HEK293 (cell line): Measurements from ENCODE around the gene CARS1.

Experiments
- CTCF ChIA-PET: fragments of 350-600 bp; formaldehyde crosslinking; extraction: SDS; loops from one replicate; lab custom pipeline; 2021; ENCODE audit warnings: antibody characterized with exemption; lab: Yijun Ruan, JAX
- POLR2A ChIA-PET: fragments of 300-600 bp; formaldehyde crosslinking; extraction: SDS; loops from one replicate; lab custom pipeline; 2020; ENCODE audit warnings: antibody characterized with exemption, inconsistent platforms; lab: Yijun Ruan, JAX
- H3K27ac ChIP-seq: fragments of 200-500 bp; sonication (Bioruptor generic); 2 replicates; pipeline ENCODE4 v1.5.1; 2014; ENCODE audit warnings: low read depth, low read length, control low read depth, inconsistent platforms; ENCODE audit errors: extremely low read depth
- H3K36me3 ChIP-seq, 2 experiments: fragments of 200-500 bp in 1 of 2; sonication (Bioruptor generic) in 1 of 2; 1 replicate in 1 of 2; 2 replicates in 1 of 2; pipeline ENCODE4 v1.5.1; 2014 to 2017; ENCODE audit warnings: inconsistent platforms in 2 of 2, low read length in 2 of 2; ENCODE audit not compliant: control insufficient read depth in 2 of 2, insufficient read depth in 1 of 2
- H3K4me1 ChIP-seq: fragments of 200-500 bp; sonication (Bioruptor generic); 2 replicates; pipeline ENCODE4 v1.5.1; 2014; ENCODE audit warnings: mild to moderate bottlenecking, low read length, inconsistent platforms; ENCODE audit not compliant: control insufficient read depth, insufficient read depth
- H3K4me3 ChIP-seq: 2 replicates; pipeline ENCODE4 v1.5.1; 2011; ENCODE audit warnings: low read depth, mild to moderate bottlenecking, control low read depth, low read length, moderate library complexity
- H3K9me3 ChIP-seq: fragments of 200-500 bp; sonication (Bioruptor generic); 2 replicates; pipeline ENCODE4 v1.5.1; 2014; ENCODE audit warnings: low read depth, low read length, inconsistent platforms; ENCODE audit not compliant: control insufficient read depth, insufficient read depth
- GLI4 ChIP-seq: fragments of 450-650 bp; formaldehyde crosslinking; IDR thresholded peaks from 2 replicates; pipeline ENCODE4 v1.5.1; 2016; ENCODE audit warnings: missing biosample characterization, missing genetic modification characterization
- OSR2 ChIP-seq: fragments of 450-650 bp; formaldehyde crosslinking; IDR thresholded peaks from 2 replicates; pipeline ENCODE4 v1.5.1; 2016; ENCODE audit warnings: missing biosample characterization, missing genetic modification characterization
- SETDB1 ChIP-seq: IDR thresholded peaks from one replicate; pipeline ENCODE4 v1.6.1; 2017; ENCODE audit warnings: mild to moderate bottlenecking, low read length, moderate library complexity, mixed read lengths; ENCODE audit not compliant: insufficient read length
- ZFHX2 ChIP-seq: fragments of 450-650 bp; formaldehyde crosslinking; conservative IDR thresholded peaks from 2 replicates; pipeline ENCODE4 v1.5.1; 2016; ENCODE audit warnings: missing biosample characterization, missing genetic modification characterization
- ZFP37 ChIP-seq: fragments of 450-650 bp; formaldehyde crosslinking; IDR thresholded peaks from 2 replicates; pipeline ENCODE4 v1.5.1; 2016; ENCODE audit warnings: missing biosample characterization, missing genetic modification characterization
- ZFP69B ChIP-seq: fragments of 450-650 bp; formaldehyde crosslinking; IDR thresholded peaks from 2 replicates; pipeline ENCODE4 v1.5.1; 2016; ENCODE audit warnings: missing biosample characterization, missing genetic modification characterization
- ZIC2 ChIP-seq: fragments of 450-650 bp; formaldehyde crosslinking; IDR thresholded peaks from 2 replicates; pipeline ENCODE4 v1.5.1; 2016; ENCODE audit warnings: missing biosample characterization, missing genetic modification characterization
- ZNF146 ChIP-seq: fragments of 450-650 bp; formaldehyde crosslinking; IDR thresholded peaks from 2 replicates; pipeline ENCODE4 v1.5.1; 2016; ENCODE audit warnings: missing biosample characterization, missing genetic modification characterization
- ZNF157 ChIP-seq: fragments of 450-650 bp; formaldehyde crosslinking; IDR thresholded peaks from 2 replicates; pipeline ENCODE4 v1.5.1; 2016; ENCODE audit warnings: missing biosample characterization, missing genetic modification characterization
- ZNF202 ChIP-seq: fragments of 450-650 bp; formaldehyde crosslinking; IDR thresholded peaks from 2 replicates; pipeline ENCODE4 v1.5.1; 2016; ENCODE audit warnings: missing biosample characterization, missing genetic modification characterization, borderline replicate concordance
- ZNF266 ChIP-seq: fragments of 450-650 bp; formaldehyde crosslinking; IDR thresholded peaks from 2 replicates; pipeline ENCODE4 v1.5.1; 2016; ENCODE audit warnings: missing biosample characterization, missing genetic modification characterization, low read depth
- ZNF37A ChIP-seq: fragments of 450-650 bp; IDR thresholded peaks from 2 replicates; pipeline ENCODE4 v1.5.1; 2018; ENCODE audit warnings: missing biosample characterization, missing genetic modification characterization
- ZNF426 ChIP-seq: fragments of 450-650 bp; formaldehyde crosslinking; IDR thresholded peaks from 2 replicates; pipeline ENCODE4 v1.5.1; 2017; ENCODE audit warnings: missing biosample characterization, missing genetic modification characterization, mild to moderate bottlenecking, inconsistent platforms, moderate library complexity
- ZNF514 ChIP-seq: fragments of 450-650 bp; formaldehyde crosslinking; IDR thresholded peaks from 2 replicates; pipeline ENCODE4 v1.5.1; 2016; ENCODE audit warnings: missing biosample characterization, missing genetic modification characterization
- ZNF530 ChIP-seq: fragments of 450-650 bp; formaldehyde crosslinking; IDR thresholded peaks from 2 replicates; pipeline ENCODE4 v1.5.1; 2016; ENCODE audit warnings: low read depth, missing biosample characterization, missing genetic modification characterization
- ZNF548 ChIP-seq: fragments of 450-650 bp; formaldehyde crosslinking; IDR thresholded peaks from 2 replicates; pipeline ENCODE4 v1.5.1; 2016; ENCODE audit warnings: missing biosample characterization, missing genetic modification characterization
- ZNF600 ChIP-seq: fragments of 450-650 bp; formaldehyde crosslinking; IDR thresholded peaks from 2 replicates; pipeline ENCODE4 v1.5.1; 2016; ENCODE audit warnings: missing biosample characterization, missing genetic modification characterization
- ZNF701 ChIP-seq: fragments of 450-650 bp; formaldehyde crosslinking; IDR thresholded peaks from 2 replicates; pipeline ENCODE4 v1.5.1; 2016; ENCODE audit warnings: missing biosample characterization, missing genetic modification characterization
- ZNF777 ChIP-seq: fragments of 450-650 bp; formaldehyde crosslinking; IDR thresholded peaks from 2 replicates; pipeline ENCODE4 v1.5.1; 2017; ENCODE audit warnings: missing biosample characterization, missing genetic modification characterization, borderline replicate concordance
- ZNF785 ChIP-seq: fragments of 450-650 bp; formaldehyde crosslinking; IDR thresholded peaks from 2 replicates; pipeline ENCODE4 v1.5.1; 2016; ENCODE audit warnings: missing biosample characterization, missing genetic modification characterization
- TF ChIP-seq, protein P1 (sequence below): fragments of 450-650 bp; formaldehyde crosslinking; IDR thresholded peaks from 2 replicates; pipeline ENCODE4 v1.5.1; 2016; ENCODE audit warnings: missing biosample characterization, missing genetic modification characterization
- TF ChIP-seq, protein P2 (sequence below): fragments of 450-650 bp; formaldehyde crosslinking; IDR thresholded peaks from 2 replicates; pipeline ENCODE4; 2016; ENCODE audit warnings: missing biosample characterization, missing genetic modification characterization
- TF ChIP-seq, protein P3 (sequence below): fragments of 450-650 bp; formaldehyde crosslinking; IDR thresholded peaks from 2 replicates; pipeline ENCODE4 v1.5.1; 2016; ENCODE audit warnings: missing biosample characterization, missing genetic modification characterization
- TF ChIP-seq, protein P4 (sequence below): fragments of 450-650 bp; formaldehyde crosslinking; IDR thresholded peaks from 2 replicates; pipeline ENCODE4 v1.5.1; 2016; ENCODE audit warnings: missing biosample characterization, missing genetic modification characterization
- TF ChIP-seq, protein P5 (sequence below): fragments of 450-650 bp; formaldehyde crosslinking; optimal IDR thresholded peaks from 2 replicates; pipeline ENCODE3; 2016; ENCODE audit warnings: missing biosample characterization, mild to moderate bottlenecking, missing genetic modification characterization

Gene CARS1

DNA sequence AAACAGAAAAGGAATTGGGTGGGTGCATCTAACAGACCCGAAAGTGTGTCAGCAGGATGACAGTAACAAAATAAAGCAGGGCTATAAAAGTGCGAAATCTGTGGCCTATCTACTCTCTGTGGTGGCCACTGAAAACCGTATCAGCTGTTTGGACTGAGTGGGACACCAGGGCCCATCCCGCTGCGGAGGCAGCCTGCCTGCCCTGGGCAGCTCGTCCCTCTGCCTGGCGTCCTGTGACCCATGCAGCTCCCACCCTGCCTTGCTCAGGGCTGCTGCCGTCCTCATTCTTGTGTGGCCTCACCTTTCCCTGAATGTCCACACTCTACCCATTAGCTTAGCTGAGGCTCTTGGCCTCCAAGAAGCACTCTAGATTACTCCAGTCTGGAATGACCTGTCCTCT lies 30.4 kb downstream of the CARS1 start (continued):
- TF ChIP-seq, protein P1, sequence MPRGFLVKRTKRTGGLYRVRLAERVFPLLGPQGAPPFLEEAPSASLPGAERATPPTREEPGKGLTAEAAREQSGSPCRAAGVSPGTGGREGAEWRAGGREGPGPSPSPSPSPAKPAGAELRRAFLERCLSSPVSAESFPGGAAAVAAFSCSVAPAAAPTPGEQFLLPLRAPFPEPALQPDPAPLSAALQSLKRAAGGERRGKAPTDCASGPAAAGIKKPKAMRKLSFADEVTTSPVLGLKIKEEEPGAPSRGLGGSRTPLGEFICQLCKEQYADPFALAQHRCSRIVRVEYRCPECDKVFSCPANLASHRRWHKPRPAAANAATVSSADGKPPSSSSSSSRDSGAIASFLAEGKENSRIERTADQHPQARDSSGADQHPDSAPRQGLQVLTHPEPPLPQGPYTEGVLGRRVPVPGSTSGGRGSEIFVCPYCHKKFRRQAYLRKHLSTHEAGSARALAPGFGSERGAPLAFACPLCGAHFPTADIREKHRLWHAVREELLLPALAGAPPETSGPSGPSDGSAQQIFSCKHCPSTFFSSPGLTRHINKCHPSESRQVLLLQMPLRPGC (tag by site-specific recombination): no peak
- TF ChIP-seq ZIC2 (tag by site-specific recombination): no peak
- TF ChIP-seq, protein P2, sequence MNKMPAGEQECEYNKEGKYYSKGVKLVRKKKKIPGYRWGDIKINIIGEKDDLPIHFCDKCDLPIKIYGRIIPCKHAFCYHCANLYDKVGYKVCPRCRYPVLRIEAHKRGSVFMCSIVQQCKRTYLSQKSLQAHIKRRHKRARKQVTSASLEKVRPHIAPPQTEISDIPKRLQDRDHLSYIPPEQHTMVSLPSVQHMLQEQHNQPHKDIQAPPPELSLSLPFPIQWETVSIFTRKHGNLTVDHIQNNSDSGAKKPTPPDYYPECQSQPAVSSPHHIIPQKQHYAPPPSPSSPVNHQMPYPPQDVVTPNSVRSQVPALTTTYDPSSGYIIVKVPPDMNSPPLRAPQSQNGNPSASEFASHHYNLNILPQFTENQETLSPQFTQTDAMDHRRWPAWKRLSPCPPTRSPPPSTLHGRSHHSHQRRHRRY (tag by site-specific recombination): no peak
- no peak for TF ChIP-seq ZNF266
- TF ChIP-seq SETDB1: no peak
- TF ChIP-seq ZNF426: no peak
- no peak for TF ChIP-seq ZNF785 (tag by site-specific recombination)
- TF ChIP-seq ZNF777: no peak
- TF ChIP-seq, protein P3, sequence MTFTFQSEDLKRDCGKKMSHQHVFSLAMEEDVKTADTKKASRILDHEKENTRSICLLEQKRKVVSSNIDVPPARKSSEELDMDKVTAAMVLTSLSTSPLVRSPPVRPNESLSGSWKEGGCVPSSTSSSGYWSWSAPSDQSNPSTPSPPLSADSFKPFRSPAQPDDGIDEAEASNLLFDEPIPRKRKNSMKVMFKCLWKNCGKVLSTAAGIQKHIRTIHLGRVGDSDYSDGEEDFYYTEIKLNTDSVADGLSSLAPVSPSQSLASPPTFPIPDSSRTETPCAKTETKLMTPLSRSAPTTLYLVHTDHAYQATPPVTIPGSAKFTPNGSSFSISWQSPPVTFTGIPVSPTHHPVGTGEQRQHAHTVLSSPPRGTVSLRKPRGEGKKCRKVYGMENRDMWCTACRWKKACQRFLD: no peak

DNA sequence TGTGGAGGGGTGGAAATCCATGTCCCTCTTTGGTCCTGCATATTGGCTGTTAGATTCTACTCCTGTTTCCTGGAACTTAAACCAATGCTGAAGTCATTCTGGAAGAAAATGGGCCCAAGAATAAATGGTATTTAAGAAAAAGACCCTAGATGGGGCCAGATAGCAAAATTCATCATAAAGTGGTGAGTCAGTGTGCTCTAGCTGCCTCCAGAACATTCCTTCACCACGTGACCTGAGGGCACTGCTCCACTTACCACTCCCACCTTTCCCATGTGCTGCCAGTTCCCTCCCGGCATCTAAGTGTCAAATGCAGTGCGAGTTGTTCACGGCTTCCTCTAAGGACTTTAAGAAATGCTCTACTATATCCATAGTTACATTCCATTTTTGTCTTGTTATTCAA lies 34.2 kb downstream of the CARS1 start:
- H3K36me3 ChIP-seq: peaks cover 0 to 74% of the 10 kb centered on the region in 2 experiments; a peak in 1 of 3 replicates
- POLR2A ChIA-PET: interaction anchor here (1.2 kb wide), 1 partner anchor 16 kb away, joined by 3 read pairs; no protein-coding TSS in a partner anchor
- no peaks in the 10 kb centered on the region for H3K4me1 ChIP-seq
- no peaks in the 10 kb centered on the region for H3K9me3 ChIP-seq
- H3K4me3 ChIP-seq: no peak overlapping the region
- H3K27ac ChIP-seq: no peak overlapping the region
- TF ChIP-seq ZNF530 (tag by site-specific recombination) (no peak), GLI4 (no peak), ZNF514 (tag by site-specific recombination) (no peak), ZNF701 (no peak), ZNF548 (tag by site-specific recombination) (no peak), ZNF146 (tag by site-specific recombination) (no peak), ZFP69B (no peak), ZFP37 (no peak), ZNF37A (tag by site-specific recombination) (no peak), OSR2 (no peak), ZNF202 (tag by site-specific recombination) (no peak), ZNF157 (tag by site-specific recombination) (no peak), ZFHX2 (tag by site-specific recombination) (no peak), ZNF600 (tag by site-specific recombination) (no peak)
- TF ChIP-seq, protein P4, sequence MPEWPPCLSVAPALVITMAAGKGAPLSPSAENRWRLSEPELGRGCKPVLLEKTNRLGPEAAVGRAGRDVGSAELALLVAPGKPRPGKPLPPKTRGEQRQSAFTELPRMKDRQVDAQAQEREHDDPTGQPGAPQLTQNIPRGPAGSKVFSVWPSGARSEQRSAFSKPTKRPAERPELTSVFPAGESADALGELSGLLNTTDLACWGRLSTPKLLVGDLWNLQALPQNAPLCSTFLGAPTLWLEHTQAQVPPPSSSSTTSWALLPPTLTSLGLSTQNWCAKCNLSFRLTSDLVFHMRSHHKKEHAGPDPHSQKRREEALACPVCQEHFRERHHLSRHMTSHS (tag by site-specific recombination): no peak
- TF ChIP-seq, protein P5, sequence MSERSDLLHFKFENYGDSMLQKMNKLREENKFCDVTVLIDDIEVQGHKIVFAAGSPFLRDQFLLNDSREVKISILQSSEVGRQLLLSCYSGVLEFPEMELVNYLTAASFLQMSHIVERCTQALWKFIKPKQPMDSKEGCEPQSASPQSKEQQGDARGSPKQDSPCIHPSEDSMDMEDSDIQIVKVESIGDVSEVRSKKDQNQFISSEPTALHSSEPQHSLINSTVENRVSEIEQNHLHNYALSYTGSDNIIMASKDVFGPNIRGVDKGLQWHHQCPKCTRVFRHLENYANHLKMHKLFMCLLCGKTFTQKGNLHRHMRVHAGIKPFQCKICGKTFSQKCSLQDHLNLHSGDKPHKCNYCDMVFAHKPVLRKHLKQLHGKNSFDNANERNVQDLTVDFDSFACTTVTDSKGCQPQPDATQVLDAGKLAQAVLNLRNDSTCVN (tag by site-specific recombination): no peak
- TF ChIP-seq, all 188 proteins: peak for 0
- CTCF ChIA-PET: interaction anchor here (0.6 to 2.0 kb wide), 3 partner anchors 15 to 393 kb away, joined by 3 to 12 read pairs (median 8); no protein-coding TSS in a partner anchor
